PFSK-1 (cell line): ENCODE results near the gene NIFK. TPM values are rescaled to one million over a fixed set of nuclear protein-coding genes. Genes with fewer than 3 reads are reported as not detected.

Source experiments
- FOXP2 ChIP-seq: optimal IDR thresholded peaks from 2 replicates; pipeline ENCODE3; 2011; ENCODE audit warnings: borderline replicate concordance, control low read depth, inconsistent platforms; ENCODE audit not compliant: insufficient read depth; ENCODE audit errors: extremely low read length, extremely low read depth
- POLR2AphosphoS5 ChIP-seq: IDR thresholded peaks from 2 replicates; pipeline ENCODE4 v1.6.1; 2012; ENCODE audit warnings: low read depth, mild to moderate bottlenecking, control low read depth, low read length, moderate library complexity
- REST ChIP-seq, 2 experiments: IDR thresholded peaks; 2 replicates each; pipeline versions ENCODE4 v1.6.1 to v1.8.0; 2011 to 2012; ENCODE audit warnings: low read depth in 2 of 2, low read length in 2 of 2, control low read depth in 1 of 2, inconsistent platforms in 1 of 2, mild to moderate bottlenecking in 1 of 2, moderate library complexity in 1 of 2; ENCODE audit not compliant: insufficient read depth in 1 of 2
- SIN3A ChIP-seq: IDR thresholded peaks from 2 replicates; pipeline ENCODE4 v1.6.1; 2012; ENCODE audit warnings: mild to moderate bottlenecking, low read length, moderate library complexity, borderline replicate concordance; ENCODE audit not compliant: insufficient read depth
- TAF1 ChIP-seq: IDR thresholded peaks from 2 replicates; pipeline ENCODE4 v1.6.1; 2012; ENCODE audit warnings: low read length, control low read depth, borderline replicate concordance; ENCODE audit not compliant: insufficient read depth
- polyA plus RNA-seq: library from polyadenylated mRNA; unstranded; fragments of >200 nt; gene quantifications from one replicate; pipeline ENCODE4 v1.2.1, GENCODE V29; 2012; ENCODE audit warnings: low read depth, missing spikeins; ENCODE audit not compliant: insufficient read length

The NIFK gene
- polyA plus RNA-seq, result 65.7 TPM

- peak; percentile 80 for TF ChIP-seq FOXP2
- TF ChIP-seq POLR2AphosphoS5, result peak; percentile 91
- peak; percentile 53 for TF ChIP-seq SIN3A
- peak; percentile 80; the same call in 1 of the 2 replicates for TF ChIP-seq TAF1
- TF ChIP-seq REST (IDR thresholded peaks at IDR 0.05; ENCODE audit: insufficient read depth in 1 of 2, low read depth in 2 of 2, low read length in 2 of 2), result no peak
Measured at GRCh38 chr2:121736462-121737336, at the start of gene NIFK. Gene NIFK, minus strand, starts transcription at chr2:121736875. Its CDS starts 25 bp downstream, at chr2:121736850.

GRCh38 chr2:121783180-121783579 is 46.5 kb upstream of the NIFK start:
- TF ChIP-seq REST (IDR thresholded peaks at IDR 0.05; ENCODE audit: insufficient read depth in 1 of 2, low read depth in 2 of 2, low read length in 2 of 2) (no peak), TAF1 (no peak), POLR2AphosphoS5 (no peak), FOXP2 (no peak), SIN3A (no peak)

GRCh38 chr2:121778741-121779487 is 42.2 kb upstream of the NIFK start:
- no peak for TF ChIP-seq FOXP2
- TF ChIP-seq REST (IDR thresholded peaks at IDR 0.05; ENCODE audit: insufficient read depth in 1 of 2, low read depth in 2 of 2, low read length in 2 of 2), result no peak
- no peak for TF ChIP-seq TAF1
- TF ChIP-seq SIN3A, result no peak
- no peak for TF ChIP-seq POLR2AphosphoS5

GRCh38 chr2:121777699-121778058 is 41.0 kb upstream of the NIFK start:
- TF ChIP-seq FOXP2 (no peak), POLR2AphosphoS5 (no peak)

GRCh38 chr2:121776885-121777698 is 40.4 kb upstream of the NIFK start:
- TF ChIP-seq FOXP2 (no peak), TAF1 (no peak), SIN3A (no peak), REST (IDR thresholded peaks at IDR 0.05; ENCODE audit: insufficient read depth in 1 of 2, low read depth in 2 of 2, low read length in 2 of 2) (no peak), POLR2AphosphoS5 (no peak)
